GM21447 (cell line): Measurements from ENCODE around the gene ZNF550.
A peak's percentile ranks its signal among the peaks of the same experiment; 100 is the strongest.
"Not testable (repeated sequence)": the region's sequence is repeated elsewhere in the genome, so short reads cannot be mapped to it uniquely, and the experiment has no call there.

Experiments used
- ATAC-seq: cut with Tn5 transposase; IDR thresholded peaks from one replicate; pipeline ENCODE4 v1.9.1; 2021; ENCODE audit not compliant: unreplicated experiment

The ZNF550 gene

DNA sequence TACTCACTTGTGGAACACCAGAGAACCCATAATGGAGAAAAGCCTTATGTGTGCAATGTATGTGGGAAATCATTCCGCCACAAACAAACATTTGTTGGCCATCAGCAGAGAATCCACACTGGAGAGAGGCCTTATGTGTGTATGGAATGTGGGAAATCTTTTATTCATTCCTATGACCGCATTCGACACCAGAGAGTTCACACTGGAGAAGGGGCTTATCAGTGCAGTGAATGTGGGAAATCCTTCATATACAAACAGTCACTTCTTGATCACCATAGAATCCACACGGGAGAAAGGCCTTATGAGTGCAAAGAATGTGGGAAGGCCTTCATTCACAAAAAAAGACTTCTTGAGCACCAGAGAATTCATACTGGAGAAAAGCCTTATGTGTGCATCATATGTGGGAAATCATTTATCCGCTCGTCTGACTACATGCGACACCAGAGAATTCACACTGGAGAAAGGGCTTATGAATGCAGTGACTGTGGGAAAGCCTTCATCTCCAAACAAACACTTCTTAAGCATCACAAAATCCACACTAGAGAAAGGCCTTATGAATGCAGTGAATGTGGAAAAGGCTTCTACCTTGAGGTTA is 21.6 kb downstream of the ZNF550 start:
- no peak for ATAC-seq

DNA sequence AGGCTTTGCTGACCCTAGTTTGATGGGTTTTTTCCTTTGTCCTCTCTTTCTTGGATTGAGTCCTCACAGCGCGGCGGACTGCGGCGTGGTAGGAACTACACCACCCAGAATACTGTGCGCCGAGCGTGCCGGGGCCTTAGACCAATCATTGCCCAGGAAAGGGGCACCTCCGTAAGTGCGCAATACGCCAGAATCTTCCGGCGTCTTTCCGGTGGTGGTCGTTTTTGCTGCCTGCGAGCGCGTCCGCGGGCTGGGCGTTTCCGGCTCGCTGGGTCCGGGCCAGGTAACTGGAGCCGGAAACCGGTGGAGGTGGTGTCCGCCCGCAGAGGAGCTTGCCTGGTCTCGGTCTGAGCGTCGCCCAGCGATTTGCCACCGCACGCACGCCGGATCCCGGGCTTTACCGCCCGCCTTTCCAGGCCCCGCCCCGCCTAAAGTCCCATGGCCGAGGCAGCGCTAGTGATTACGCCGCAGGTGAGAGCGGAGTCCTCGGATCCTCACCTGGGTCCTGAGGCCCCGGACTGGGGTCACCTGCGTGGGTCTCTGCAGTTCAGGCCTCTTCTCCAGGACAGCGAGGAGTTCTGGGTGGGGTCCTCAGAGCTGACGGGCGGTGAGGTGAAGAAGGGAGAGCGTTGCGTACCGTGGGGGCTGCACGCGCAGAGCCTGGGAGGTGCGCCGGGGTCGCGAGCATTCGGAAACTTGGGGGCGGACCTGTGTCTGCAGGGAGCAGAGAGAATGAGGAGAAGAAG is 32.4 kb downstream of the ZNF550 start, which contains the start of gene ZNF549:
Gene ZNF549 (plus strand): TSS at position 221 of the 746 bp plus-strand sequence. CDS start 218 bp downstream, at position 439.
- ATAC-seq: peak; percentile 99

GRCh38 chr19:57518021-57518420 is 41.6 kb downstream of the ZNF550 start:
- not testable (repeated sequence) for ATAC-seq

- no peak for ATAC-seq
Measured at GRCh38 chr19:57515255-57515654, 44.4 kb downstream of the ZNF550 start.

GRCh38 chr19:57512845-57513244 is 46.8 kb downstream of the ZNF550 start:
- no peak for ATAC-seq

DNA sequence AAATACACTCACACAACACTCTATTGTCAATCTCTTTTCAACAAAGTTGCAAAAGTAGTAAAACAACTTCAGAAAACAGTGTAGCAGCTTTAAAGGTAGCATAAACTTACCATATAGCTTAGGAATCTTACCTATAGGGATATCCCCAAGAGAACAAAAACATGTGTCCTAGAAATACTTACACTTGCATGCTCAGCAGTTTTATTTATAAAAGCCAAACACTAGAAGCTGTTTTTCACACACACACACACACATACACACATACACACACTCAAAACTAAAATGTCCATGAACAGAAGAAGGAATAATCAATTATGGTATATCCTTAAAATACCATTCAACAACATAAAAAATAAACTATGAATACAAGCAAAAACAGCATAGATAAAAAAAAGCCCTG is 48.2 kb downstream of the ZNF550 start:
- no peak for ATAC-seq

GRCh38 chr19:57506163-57506562 is 53.5 kb downstream of the ZNF550 start:
- no peak for ATAC-seq

DNA sequence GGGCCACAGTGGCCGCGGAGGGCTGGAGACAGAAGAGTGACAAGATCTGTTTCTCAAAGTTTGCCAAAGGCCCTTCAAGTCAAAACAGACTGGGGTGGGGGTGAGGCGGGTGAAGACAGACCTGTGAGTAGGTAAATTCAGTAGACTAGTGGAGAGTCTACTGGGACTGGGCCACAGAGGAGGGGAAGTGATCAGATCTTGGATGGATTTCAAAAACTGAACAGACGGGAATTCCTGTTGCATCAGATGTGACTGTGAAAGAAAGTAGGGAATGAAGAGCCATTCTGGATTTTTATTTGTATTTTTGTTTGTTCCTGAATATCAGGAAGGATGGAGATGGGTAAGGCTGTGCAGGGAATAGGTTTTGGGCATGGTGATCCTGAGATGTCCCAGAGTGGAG is 59.3 kb downstream of the ZNF550 start:
- not testable (repeated sequence) for ATAC-seq

DNA sequence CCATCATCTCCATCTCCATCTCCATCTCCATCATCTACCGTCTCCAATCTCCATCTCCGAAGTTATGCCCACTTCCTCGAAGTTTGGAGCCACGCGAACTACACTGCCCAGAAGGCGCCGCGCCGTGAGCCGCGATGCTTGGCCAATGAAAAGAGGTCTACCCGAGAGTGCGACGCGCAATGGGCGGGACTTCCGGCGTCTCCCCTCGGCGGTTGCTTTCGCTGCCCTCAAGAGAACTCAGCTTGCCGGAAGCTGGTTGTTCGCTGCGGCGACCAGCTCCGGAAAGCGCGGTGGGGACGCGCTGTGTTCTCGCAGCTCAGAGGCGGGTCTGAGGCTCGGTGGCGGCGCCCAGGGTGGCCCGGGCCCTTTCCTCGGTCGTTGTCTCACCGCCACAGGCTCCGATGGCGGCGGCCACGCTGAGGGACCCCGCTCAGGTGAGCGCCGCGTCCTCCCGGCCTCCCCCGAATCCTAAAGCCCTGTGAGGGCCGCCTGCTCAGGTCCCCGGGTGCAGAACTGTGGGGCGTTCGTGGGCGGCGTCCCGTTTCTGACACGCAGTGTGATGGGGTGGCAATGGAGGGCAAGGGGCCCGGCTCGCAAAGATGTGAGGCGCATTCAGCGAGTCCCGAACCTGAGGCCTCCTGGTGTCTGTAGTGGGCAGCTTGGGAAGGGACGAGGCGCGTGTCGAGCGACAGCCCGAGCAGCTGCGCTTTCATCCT is 59.8 kb downstream of the ZNF550 start, which contains the start of gene ZNF773:
Gene ZNF773 (plus strand): TSS at position 259 of the 716 bp plus-strand sequence. CDS start 143 bp downstream, at position 402.
- peak; percentile 99 for ATAC-seq

- ATAC-seq: not testable (repeated sequence)
Measured at GRCh38 chr19:57499332-57499679, 60.4 kb downstream of the ZNF550 start.

DNA sequence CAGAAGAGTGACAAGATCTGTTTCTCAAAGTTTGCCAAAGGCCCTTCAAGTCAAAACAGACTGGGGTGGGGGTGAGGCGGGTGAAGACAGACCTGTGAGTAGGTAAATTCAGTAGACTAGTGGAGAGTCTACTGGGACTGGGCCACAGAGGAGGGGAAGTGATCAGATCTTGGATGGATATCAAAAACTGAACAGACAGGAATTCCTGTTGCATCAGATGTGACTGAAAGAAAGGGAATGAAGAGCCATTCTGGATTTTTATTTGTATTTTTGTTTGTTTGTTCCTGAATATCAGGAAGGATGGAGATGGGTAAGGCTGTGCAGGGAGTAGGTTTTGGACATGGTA is 71.4 kb downstream of the ZNF550 start:
- ATAC-seq: not testable (repeated sequence)

GRCh38 chr19:57487477-57488298 is 72.0 kb downstream of the ZNF550 start, which contains the start of gene ZNF419:
ZNF419 (plus strand) TSS chr19:57487750; CDS start chr19:57487951, 201 bp downstream.
- peak; percentile 96 for ATAC-seq
